ENCODE data around the gene WFDC2.

Gene WFDC2

DNA sequence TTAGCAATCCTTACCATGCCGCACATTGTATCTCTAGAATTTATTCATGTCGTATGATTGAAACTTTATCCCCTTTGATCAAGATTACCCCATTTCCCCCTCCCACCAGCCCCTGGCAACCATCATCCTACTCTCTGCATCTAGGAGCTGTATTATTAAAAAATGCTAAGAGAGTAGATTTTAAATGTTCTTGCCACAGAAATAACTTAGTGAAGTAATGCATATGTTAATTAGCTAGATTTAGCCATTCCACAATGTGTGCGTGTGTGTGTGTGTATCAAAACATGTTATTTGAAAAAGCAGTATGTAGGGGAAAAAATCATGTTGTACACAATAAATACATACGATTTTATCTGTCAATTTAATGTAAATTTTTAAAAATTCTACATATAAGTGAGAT, 57.7 kb downstream of the WFDC2 start:
- H3K36me3 ChIP-seq (ENCODE audit: control insufficient read depth, insufficient read depth, low read length) = no peaks in the 10 kb centered on the region
- TF ChIP-seq, protein P1, sequence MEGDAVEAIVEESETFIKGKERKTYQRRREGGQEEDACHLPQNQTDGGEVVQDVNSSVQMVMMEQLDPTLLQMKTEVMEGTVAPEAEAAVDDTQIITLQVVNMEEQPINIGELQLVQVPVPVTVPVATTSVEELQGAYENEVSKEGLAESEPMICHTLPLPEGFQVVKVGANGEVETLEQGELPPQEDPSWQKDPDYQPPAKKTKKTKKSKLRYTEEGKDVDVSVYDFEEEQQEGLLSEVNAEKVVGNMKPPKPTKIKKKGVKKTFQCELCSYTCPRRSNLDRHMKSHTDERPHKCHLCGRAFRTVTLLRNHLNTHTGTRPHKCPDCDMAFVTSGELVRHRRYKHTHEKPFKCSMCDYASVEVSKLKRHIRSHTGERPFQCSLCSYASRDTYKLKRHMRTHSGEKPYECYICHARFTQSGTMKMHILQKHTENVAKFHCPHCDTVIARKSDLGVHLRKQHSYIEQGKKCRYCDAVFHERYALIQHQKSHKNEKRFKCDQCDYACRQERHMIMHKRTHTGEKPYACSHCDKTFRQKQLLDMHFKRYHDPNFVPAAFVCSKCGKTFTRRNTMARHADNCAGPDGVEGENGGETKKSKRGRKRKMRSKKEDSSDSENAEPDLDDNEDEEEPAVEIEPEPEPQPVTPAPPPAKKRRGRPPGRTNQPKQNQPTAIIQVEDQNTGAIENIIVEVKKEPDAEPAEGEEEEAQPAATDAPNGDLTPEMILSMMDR (IDR thresholded peaks at IDR 0.05; ENCODE audit: insufficient read depth, low read length, poor library complexity, severe bottlenecking) = no peak
- H3K27me3 ChIP-seq (replicated peaks; ENCODE audit: control insufficient read depth, insufficient read depth, low read length) = no peaks in the 10 kb centered on the region; the same call in 1 of the 2 replicates
- no peak overlapping the region for H3K4me3 ChIP-seq (replicated peaks; ENCODE audit: low read depth, low read length)
- DNase-seq (ENCODE audit: extremely low read depth, insufficient read length) = no peak
